Spinal cord (tissue), 10 donors: Measurements from ENCODE around the gene CALN1. TPM values are rescaled to one million over a fixed set of nuclear protein-coding genes. Genes with fewer than 3 reads are reported as not detected.

ENCODE experiments used
- DNase-seq, 6 donors: peaks; one replicate each; pipeline versions ENCODE4 v3.0.0 to v3.0.0-alpha.2; 2013 to 2015; ENCODE audit warnings: low spot score in 6 of 6, low read depth in 4 of 6
- H3K27ac ChIP-seq: one replicate; pipeline ENCODE4 v1.5.1; 2013; ENCODE audit warnings: low read depth, low read length, control low read depth
- H3K27me3 ChIP-seq: one replicate; pipeline ENCODE4 v1.6.1; 2013; ENCODE audit warnings: low read length; ENCODE audit not compliant: control insufficient read depth, insufficient read depth
- H3K36me3 ChIP-seq: one replicate; pipeline ENCODE4 v1.6.1; 2013; ENCODE audit warnings: low read length; ENCODE audit not compliant: control insufficient read depth, insufficient read depth
- H3K4me1 ChIP-seq: one replicate; pipeline ENCODE4 v1.6.1; 2013; ENCODE audit warnings: low read length; ENCODE audit not compliant: control insufficient read depth, insufficient read depth
- H3K4me3 ChIP-seq: one replicate; pipeline ENCODE4 v1.5.1; 2013; ENCODE audit warnings: low read depth, low read length, control low read depth
- H3K9me3 ChIP-seq: one replicate; pipeline ENCODE4 v1.6.1; 2013; ENCODE audit warnings: low read length; ENCODE audit not compliant: control insufficient read depth, insufficient read depth
- WGBS: methylation state at CpG from one replicate; pipeline ENCODE4 v1.1.5; 2013; ENCODE audit warnings: missing lambda C conversion rate; ENCODE audit not compliant: insufficient coverage; 5-methylcytosine and 5-hydroxymethylcytosine counted together
- polyA plus RNA-seq, 2 donors: library from polyadenylated mRNA; unstranded; fragments of 120-200 nt; gene quantifications; one replicate each; pipeline ENCODE4 v1.2.1, GENCODE V29; 2013; ENCODE audit not compliant: insufficient read length in 2 of 2
- total RNA-seq, 2 donors: library from RNA; depleted of rRNA in 1 of 2; stranded (reverse); fragments of 120-200 nt in 1 of 2; fragments of >200 nt in 1 of 2; gene quantifications; one replicate each; pipeline versions ENCODE4 v1.2.3 to v1.2.4, GENCODE V29; 2013 to 2014
- donor health status: healthy.

Gene CALN1
- total and polyA plus RNA-seq, 4 donors = 14.7 to 30.0 (median 22.1) TPM

DNA sequence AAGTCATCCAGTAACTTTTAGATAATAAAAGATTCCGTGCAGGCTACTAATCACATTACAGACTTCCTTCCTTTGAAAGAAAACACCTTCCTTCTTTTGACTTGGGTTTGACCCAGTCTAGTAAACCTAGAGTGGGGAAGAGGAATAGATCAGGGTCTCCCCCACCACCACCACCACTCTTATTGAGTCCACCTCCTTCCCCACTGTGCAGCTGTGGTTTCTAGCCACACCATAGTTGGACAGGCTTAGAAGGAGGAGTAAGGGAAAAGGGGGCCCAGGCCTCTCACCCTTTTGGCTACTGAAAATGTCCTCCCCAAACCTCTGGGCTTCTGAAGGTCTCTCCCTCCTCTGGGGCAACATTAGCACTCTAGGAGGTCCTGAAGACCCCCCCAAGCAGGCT lies 372.7 kb downstream of the CALN1 start:
- Histone ChIP-seq H3K27me3 (no peaks in the 10 kb centered on the region), H3K27ac (no peak overlapping the region), H3K4me3 (no peak overlapping the region), H3K9me3 (no peaks in the 10 kb centered on the region), H3K36me3 (no peaks in the 10 kb centered on the region), H3K4me1 (no peaks in the 10 kb centered on the region)
- DNase-seq = no peak
- no CpG with 5 or more reads among the region's 1 CpG for WGBS

DNA sequence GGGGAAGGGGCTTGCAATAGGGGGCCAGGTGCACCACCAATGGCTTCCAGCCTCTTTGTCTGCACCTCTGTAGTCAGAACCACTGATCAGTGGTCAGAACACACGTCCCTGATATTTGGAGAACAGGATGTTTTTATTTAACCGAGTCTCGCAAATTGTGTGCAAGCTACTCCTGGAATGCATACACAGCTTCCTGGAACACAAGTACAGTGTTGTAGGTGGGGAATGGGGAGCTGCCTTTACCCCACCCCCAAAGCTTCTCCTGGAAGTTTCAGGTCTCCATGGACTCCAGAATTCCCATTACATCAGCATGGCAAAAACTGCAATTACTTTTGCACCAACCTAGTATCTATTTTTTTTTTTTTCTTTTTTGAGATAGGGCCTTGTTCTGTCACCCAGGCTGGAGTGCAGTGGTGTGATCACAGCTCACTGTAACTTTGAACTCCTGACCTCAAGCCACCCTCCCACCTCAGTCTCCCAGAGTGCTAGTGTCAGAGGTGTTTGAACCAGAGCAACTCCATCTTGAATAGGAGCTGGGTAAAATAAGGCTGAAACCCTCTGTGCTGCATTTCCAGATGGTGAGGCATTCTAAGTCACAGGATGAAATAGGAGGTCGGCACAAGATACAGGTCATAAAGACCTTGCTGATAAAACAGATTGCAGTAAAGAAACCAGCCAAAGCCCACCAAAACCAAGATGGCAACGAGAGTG lies 374.0 kb downstream of the CALN1 start:
- Histone ChIP-seq H3K4me3 (no peak overlapping the region), H3K36me3 (no peaks in the 10 kb centered on the region), H3K27me3 (no peaks in the 10 kb centered on the region), H3K9me3 (no peaks in the 10 kb centered on the region), H3K27ac (no peak overlapping the region), H3K4me1 (peaks cover 4% of the 10 kb centered on the region)
- no CpG with 5 or more reads among the region's 5 CpGs for WGBS
- DNase-seq = no peak

DNA sequence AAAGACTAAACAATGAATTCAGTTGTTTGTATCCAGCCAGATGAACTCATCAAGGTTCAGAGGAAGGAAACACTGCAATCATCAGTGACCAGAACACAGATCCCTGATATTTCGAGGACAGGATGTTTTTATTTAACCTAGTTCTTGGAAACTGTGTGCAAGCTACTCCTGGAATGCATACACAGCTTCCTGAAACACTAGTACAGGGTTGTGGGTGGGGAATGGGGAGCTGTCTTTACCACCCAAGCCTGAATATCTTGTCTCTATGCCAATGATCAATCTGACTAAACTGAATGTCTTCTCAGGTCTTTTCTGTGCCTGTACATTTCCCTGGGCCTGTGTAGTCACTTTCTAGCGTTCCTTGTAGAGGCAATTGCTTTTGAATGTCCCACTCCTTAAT lies 374.6 kb downstream of the CALN1 start:
- no peak for DNase-seq
- no CpG with 5 or more reads among the region's 2 CpGs for WGBS

DNA sequence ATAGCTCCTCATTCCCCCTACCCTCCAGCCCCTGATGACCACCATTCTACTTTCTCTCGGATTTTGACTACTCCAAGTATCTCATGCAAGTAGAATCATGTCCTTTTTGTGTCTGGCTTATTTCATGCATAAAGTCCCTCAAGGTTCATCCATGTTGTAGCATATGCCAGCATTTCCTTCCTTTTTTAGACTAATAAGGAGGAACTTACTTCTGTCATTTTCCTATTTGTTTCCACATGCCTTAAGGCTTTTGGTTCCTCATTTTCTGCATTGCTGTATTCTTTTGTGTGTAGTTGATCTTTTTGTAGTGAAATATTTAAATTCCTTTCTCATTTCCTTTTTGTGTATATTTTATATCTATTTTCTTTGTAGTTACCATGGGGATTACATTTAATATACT lies 376.9 kb downstream of the CALN1 start:
- Histone ChIP-seq H3K36me3 (no peaks in the 10 kb centered on the region), H3K9me3 (no peaks in the 10 kb centered on the region), H3K4me1 (peaks cover 4% of the 10 kb centered on the region), H3K4me3 (no peak overlapping the region), H3K27me3 (no peaks in the 10 kb centered on the region), H3K27ac (no peak overlapping the region)
- WGBS = 100% methylated on average over 1 of the region's 1 CpG
- no peak for DNase-seq

More for the DNA sequence above, 374.6 kb downstream of the CALN1 start:
- Histone ChIP-seq H3K4me3 (no peak overlapping the region), H3K27me3 (no peaks in the 10 kb centered on the region), H3K36me3 (no peaks in the 10 kb centered on the region), H3K4me1 (peaks cover 4% of the 10 kb centered on the region), H3K27ac (no peak overlapping the region), H3K9me3 (no peaks in the 10 kb centered on the region)

DNA sequence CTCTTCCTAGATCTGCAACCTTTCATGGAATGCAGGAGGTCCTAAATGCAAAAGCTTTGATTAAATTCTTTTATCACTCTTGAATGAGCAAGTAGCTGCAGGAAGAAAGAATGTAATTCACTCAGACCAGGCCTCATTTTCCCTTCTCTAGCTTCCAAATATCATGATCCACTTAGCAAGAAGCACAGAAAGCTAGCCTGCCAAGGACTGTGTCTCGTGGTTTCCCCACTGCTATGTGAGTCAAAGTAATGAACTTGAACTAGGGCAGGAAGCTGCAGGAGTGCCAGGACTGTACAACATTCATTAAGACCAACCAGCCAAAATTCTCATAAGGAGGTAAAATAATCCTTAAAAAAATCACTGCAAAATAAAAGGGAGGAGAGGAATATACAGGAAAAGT lies 379.2 kb downstream of the CALN1 start:
- H3K4me3 ChIP-seq = no peak overlapping the region
- WGBS = no CpG with 5 or more reads among the region's 1 CpG
- H3K4me1 ChIP-seq = peaks cover 4% of the 10 kb centered on the region
- H3K9me3 ChIP-seq = no peaks in the 10 kb centered on the region
- no peaks in the 10 kb centered on the region for H3K36me3 ChIP-seq
- DNase-seq = peak in 1 of 6 donors; percentile 55
- no peaks in the 10 kb centered on the region for H3K27me3 ChIP-seq
- H3K27ac ChIP-seq = no peak overlapping the region

- DNase-seq = no peak
- H3K27ac ChIP-seq = no peak overlapping the region
- WGBS = 97% methylated on average over 4 of the region's 4 CpGs
Observed at GRCh38 chr7:72030994-72031667, 381.0 kb downstream of the CALN1 start.

GRCh38 chr7:72028267-72028666 lies 383.9 kb downstream of the CALN1 start:
- no peaks in the 10 kb centered on the region for H3K9me3 ChIP-seq
- no peaks in the 10 kb centered on the region for H3K36me3 ChIP-seq
- H3K27me3 ChIP-seq = no peaks in the 10 kb centered on the region
- no peak overlapping the region for H3K4me3 ChIP-seq
- H3K27ac ChIP-seq = no peak overlapping the region
- 86% methylated on average over 6 of the region's 6 CpGs for WGBS
- no peaks in the 10 kb centered on the region for H3K4me1 ChIP-seq
- DNase-seq = peak in 2 of 6 donors; percentile 58 to 87

More at GRCh38 chr7:72030994-72031667, 381.0 kb downstream of the CALN1 start:
- Histone ChIP-seq H3K4me1 (peaks cover 4% of the 10 kb centered on the region), H3K4me3 (no peak overlapping the region), H3K27me3 (no peaks in the 10 kb centered on the region), H3K9me3 (no peaks in the 10 kb centered on the region), H3K36me3 (no peaks in the 10 kb centered on the region)

GRCh38 chr7:72025381-72025960 lies 386.7 kb downstream of the CALN1 start:
- Histone ChIP-seq H3K4me3 (no peak overlapping the region), H3K27me3 (no peaks in the 10 kb centered on the region), H3K27ac (no peak overlapping the region), H3K9me3 (no peaks in the 10 kb centered on the region), H3K4me1 (no peaks in the 10 kb centered on the region), H3K36me3 (no peaks in the 10 kb centered on the region)
- no peak for DNase-seq
- 52% methylated on average over 2 of the region's 3 CpGs for WGBS

DNA sequence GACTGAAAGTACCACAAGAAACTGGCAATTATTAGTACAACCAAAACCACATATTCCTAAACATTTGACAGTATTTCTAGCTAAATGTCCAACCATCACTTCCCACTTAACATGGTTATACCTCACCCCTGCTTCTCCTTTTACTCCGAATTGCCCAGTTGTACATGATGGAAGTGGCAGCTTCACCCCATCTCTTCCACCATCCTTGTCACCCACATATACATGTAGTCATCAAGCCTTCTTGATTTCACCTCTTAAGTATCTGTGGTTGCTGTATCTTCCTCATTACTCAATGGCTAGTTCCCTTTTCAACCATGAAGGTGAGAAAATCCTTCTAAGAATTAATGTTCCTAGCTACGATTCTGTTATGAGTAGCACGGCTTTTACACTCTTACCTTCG lies 388.2 kb downstream of the CALN1 start:
- H3K9me3 ChIP-seq = no peaks in the 10 kb centered on the region
- no peak overlapping the region for H3K27ac ChIP-seq
- 100% methylated on average over 1 of the region's 4 CpGs for WGBS
- H3K27me3 ChIP-seq = no peaks in the 10 kb centered on the region
- H3K4me1 ChIP-seq = no peaks in the 10 kb centered on the region
- no peak overlapping the region for H3K4me3 ChIP-seq
- no peaks in the 10 kb centered on the region for H3K36me3 ChIP-seq
- no peak for DNase-seq
